ENCODE results near the gene OPA1.
A peak's percentile ranks its signal among the peaks of the same experiment; 100 is the strongest.

OPA1 gene

DNA sequence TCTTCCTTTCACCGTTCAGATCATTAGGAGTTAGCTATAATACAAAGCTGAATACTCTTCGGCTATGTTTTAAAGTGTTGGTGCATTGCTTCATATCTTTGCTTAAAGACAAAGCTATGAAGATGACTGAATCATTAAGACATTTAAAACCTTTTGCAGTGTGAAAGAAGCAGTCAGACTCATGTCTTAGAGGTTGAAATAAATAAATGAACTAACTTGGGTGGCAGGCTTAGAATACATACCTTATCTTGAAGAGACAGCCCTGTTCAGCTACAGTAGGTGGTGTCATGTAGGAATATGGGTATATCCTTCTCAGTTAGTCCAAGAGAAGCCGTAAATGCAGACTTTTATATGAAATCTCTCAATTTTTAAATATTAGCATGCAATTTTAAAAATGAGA lies 63.4 kb downstream of the OPA1 start:
- DNase-seq, result no peak

DNA sequence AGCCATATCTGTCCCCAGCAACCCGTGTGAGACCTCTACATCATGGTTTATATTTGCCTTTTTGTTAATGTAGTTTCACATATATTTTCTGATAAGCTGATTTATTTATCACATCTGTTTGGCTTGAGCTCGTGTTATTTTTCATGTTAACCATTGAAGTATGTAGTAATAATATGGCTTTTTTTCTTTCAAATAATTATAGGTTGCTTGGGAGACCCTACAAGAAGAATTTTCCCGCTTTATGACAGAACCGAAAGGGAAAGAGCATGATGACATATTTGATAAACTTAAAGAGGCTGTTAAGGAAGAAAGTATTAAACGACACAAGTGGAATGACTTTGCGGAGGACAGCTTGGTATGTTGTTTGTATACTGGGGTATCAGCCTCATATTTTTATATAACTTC lies 63.9 kb downstream of the OPA1 start:
- no peak for DNase-seq

GRCh38 chr3:193660171-193660570 lies 67.2 kb downstream of the OPA1 start:
- DNase-seq, result no peak

- DNase-seq, result no peak
Observed at GRCh38 chr3:193660698-193661411, 67.8 kb downstream of the OPA1 start.

- DNase-seq, result peak; percentile 10
Observed at GRCh38 chr3:193662757-193663322, 69.8 kb downstream of the OPA1 start.

DNA sequence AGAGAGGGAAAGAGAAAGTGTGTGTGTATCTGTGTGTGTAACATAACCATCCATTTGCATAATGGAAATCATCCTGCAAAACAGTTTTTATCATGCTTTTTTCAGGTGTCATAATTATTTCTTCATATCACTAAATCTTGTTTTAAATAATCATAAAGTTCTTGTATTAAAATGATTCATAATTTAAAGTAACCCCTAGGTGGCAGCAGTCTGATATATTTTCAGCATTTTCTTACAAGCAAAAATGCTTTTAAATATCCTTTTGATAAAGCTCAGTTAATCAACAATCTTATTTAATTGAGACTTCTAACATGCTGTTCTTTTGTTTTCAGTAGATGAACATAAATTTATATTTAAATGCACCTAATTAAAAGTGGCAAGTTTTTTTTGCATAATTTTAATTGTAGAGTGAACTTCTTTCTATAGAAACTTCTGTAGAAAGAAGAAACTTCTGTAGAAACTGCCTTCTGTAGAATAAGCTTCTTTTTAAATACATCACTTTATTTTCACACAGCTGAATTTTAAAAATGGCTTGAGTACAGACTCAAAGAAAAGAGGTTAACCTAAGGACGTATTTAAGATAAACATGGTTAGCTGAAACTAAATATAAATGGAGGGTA lies 72.5 kb downstream of the OPA1 start:
- DNase-seq, result peak; percentile 7

GRCh38 chr3:193673845-193674244 lies 80.8 kb downstream of the OPA1 start:
- no peak for DNase-seq

GRCh38 chr3:193674714-193675113 lies 81.7 kb downstream of the OPA1 start:
- DNase-seq, result no peak

GRCh38 chr3:193677734-193678133 lies 84.7 kb downstream of the OPA1 start:
- DNase-seq, result no peak

DNA sequence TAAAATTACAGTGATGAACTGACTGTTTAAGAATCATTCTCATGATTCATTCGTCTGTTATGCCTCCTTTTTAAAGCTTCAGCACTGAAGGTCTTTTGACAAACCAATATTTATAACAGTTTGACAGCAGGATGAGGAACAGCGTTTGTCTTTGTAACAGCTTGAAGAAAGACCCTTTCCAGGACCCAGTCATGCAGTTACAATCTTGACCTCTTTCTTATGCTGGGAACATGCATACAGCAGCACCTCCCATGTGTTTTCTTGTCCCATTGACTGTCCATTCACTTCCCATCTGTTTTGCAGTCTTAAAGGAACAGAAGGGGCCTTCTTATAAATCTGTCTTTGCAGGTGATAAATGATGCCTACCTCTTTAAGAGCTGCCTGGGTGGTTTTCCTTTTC lies 87.2 kb downstream of the OPA1 start:
- no peak for DNase-seq

GRCh38 chr3:193681631-193682030 lies 88.6 kb downstream of the OPA1 start:
- DNase-seq, result no peak

- DNase-seq, result no peak
Observed at GRCh38 chr3:193686665-193687483, 93.9 kb downstream of the OPA1 start.

GRCh38 chr3:193688834-193689714 lies 96.1 kb downstream of the OPA1 start:
- no peak for DNase-seq

GRCh38 chr3:193693774-193694173 lies 100.8 kb downstream of the OPA1 start:
- DNase-seq, result no peak

GRCh38 chr3:193701953-193702635 lies 109.1 kb downstream of the OPA1 start:
- peak; percentile 63 for DNase-seq

GRCh38 chr3:193702967-193703366 lies 110.0 kb downstream of the OPA1 start:
- no peak for DNase-seq

- DNase-seq, result no peak
Observed at GRCh38 chr3:193704431-193704830, 111.4 kb downstream of the OPA1 start.

- DNase-seq, result no peak
Observed at GRCh38 chr3:193708270-193708669, 115.3 kb downstream of the OPA1 start.

DNA sequence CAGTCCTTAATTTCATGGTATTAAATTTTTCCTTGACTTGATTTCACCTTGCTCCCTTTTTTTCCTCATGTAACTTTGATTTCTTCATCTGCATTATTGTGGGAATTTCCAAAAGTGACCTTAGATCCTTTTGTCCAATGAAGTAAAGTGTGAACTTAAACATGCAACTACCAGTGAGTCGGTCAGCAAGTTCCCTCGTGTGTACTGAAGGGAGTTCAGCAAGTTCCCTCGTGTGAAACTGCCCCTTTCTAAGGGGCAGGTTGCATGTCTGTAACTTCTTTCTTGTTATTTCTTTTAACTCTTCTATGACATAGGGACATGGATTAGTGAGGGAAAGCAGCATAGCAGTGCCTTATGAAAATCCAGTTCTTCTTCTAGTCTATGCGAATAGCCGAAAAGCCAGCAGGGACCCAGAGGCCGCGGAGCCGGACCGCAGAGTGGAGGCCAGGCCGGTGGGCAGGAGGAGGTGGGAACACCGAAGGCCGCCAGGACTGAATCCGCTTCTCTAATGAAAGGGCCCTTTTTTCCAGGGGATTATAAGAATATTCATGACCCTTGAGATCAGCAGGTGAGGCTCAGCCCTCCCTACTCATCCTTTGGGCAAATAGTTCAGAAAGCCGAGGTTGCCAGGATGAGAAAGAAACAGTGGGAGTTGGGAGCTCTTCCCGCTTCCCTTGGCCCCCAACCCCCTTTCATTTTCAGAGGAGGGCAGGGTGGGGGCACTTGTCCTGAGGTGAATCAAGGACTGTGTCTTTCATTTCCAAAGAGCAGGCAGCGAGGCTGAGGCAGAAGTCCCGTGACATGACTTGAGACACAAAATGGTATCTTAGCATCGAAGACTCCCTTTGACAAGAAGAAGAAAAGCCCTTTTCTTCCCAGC lies 117.5 kb downstream of the OPA1 start:
- no peak for DNase-seq

GRCh38 chr3:193711166-193711485 lies 118.1 kb downstream of the OPA1 start:
- no peak for DNase-seq

- DNase-seq, result no peak
Observed at GRCh38 chr3:193711523-193711963, 118.5 kb downstream of the OPA1 start.

All from GF-D8 (cell line).